Measurements from ENCODE around the gene F10. TPM values are rescaled to one million over a fixed set of nuclear protein-coding genes. Genes with fewer than 3 reads are reported as not detected.

F10 gene
- total and polyA plus RNA-seq, 9 of the 15 experiments (the other 6 are each of a cell fraction or from before 2014, with no cell fraction given), result 0.04 to 0.09 (median 0.07) TPM; not detected in 5

DNA sequence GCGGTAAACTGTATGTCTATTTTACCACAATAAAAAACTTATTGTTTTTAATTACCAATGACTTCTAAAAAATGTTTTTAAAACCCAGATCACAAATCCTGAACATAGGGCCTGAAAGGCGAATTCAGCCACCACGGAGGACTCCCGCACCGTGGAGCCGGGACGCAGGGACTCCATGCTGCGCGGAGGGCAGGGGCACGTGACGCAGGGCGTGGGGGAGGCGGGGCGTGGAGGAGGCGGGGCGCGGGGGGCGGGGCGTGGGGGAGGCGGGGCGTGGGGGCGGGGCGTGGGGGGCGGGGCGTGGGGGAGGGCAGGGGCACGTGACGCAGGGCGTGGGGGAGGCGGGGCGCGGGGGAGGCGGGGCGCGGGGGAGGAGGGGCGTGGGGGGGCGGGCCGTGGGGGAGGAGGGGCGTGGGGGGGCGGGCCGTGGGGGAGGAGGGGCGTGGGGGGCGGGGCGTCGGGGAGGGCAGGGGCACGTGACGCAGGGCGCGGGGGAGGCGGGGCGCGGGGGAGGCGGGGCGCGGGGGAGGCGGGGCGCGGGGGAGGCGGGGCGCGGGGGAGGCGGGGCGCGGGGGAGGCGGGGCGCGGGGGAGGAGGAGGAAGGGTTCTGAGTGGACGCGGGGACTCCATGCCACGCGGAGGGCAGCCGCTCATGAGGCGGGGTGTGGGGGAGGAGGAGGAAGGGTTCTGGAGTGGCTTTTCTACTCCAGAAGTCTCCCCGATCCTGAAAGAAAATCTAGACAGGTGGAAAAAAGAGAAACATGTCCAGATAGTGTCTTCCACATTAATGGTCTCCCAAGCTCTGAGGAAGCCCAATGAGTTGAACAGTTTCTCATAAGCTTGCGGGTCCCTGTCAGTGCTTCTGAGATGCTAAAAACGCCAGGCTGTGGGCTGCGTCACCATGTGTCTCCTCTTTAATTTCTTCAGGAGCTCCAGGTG lies 31.5 kb downstream of the F10 start (continued):
- no peak for TF ChIP-seq ZNF740 (CRISPR knock-in tag; IDR thresholded peaks at IDR 0.05)
- TF ChIP-seq ZNF740 (tag; IDR thresholded peaks at IDR 0.05), result no peak
- TF ChIP-seq ZNF717 (CRISPR knock-in tag; IDR thresholded peaks at IDR 0.05), result no peak
- TF ChIP-seq, protein P1, sequence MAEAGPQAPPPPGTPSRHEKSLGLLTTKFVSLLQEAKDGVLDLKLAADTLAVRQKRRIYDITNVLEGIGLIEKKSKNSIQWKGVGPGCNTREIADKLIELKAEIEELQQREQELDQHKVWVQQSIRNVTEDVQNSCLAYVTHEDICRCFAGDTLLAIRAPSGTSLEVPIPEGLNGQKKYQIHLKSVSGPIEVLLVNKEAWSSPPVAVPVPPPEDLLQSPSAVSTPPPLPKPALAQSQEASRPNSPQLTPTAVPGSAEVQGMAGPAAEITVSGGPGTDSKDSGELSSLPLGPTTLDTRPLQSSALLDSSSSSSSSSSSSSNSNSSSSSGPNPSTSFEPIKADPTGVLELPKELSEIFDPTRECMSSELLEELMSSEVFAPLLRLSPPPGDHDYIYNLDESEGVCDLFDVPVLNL (CRISPR knock-in tag; IDR thresholded peaks at IDR 0.05; ENCODE audit: low read depth), result no peak
- TF ChIP-seq POLR2AphosphoS2 (IDR thresholded peaks at IDR 0.05; ENCODE audit: low read length), result no peak
- no peak for TF ChIP-seq ZFPM2 (CRISPR knock-in tag; IDR thresholded peaks at IDR 0.05)
- TF ChIP-seq POLR2A (conservative IDR thresholded peaks at IDR 0.05), result peak; percentile 63
- peak; percentile 74 for TF ChIP-seq POLR2G (IDR thresholded peaks at IDR 0.05; ENCODE audit: low read depth, low read length)
- no peak for TF ChIP-seq YBX1 (IDR thresholded peaks at IDR 0.05)
- TF ChIP-seq ZNF57 (CRISPR knock-in tag; IDR thresholded peaks at IDR 0.05), result no peak
- TF ChIP-seq HMGXB4 (CRISPR knock-in tag; IDR thresholded peaks at IDR 0.05), result no peak
- TF ChIP-seq NRF1 (conservative IDR thresholded peaks at IDR 0.05 in 1 of 2, IDR thresholded peaks at IDR 0.05 in 1 of 2), result 0 out of 4 replicates have a peak, but pooled peaks of 1 of the 2 experiments have one; percentile 11
- TF ChIP-seq ZKSCAN8 (CRISPR knock-in tag; IDR thresholded peaks at IDR 0.05), result no peak
- TF ChIP-seq CBX5 (IDR thresholded peaks at IDR 0.05; ENCODE audit: borderline replicate concordance, low read depth), result no peak
- TF ChIP-seq DMBX1 (CRISPR knock-in tag; IDR thresholded peaks at IDR 0.05; ENCODE audit: borderline replicate concordance), result no peak
- no peak for TF ChIP-seq FOXK2 (conservative IDR thresholded peaks at IDR 0.05 in 1 of 2, IDR thresholded peaks at IDR 0.05 in 1 of 2; ENCODE audit: low read depth in 2 of 2)
- no peak for TF ChIP-seq ZBTB7A (IDR thresholded peaks at IDR 0.05; ENCODE audit: borderline replicate concordance, control insufficient read depth, low read depth, low read length)
- TF ChIP-seq CHD1 (IDR thresholded peaks at IDR 0.05; ENCODE audit: low read length), result no peak
- peak; percentile 33; the same call in 1 of the 2 replicates for TF ChIP-seq LEF1 (IDR thresholded peaks at IDR 0.05)

Measured in K562 (cell line).